Astrocyte (in vitro differentiated cells and primary cell): ENCODE results near the gene OR6C65.

ENCODE experiments used
- CTCF ChIP-seq: IDR thresholded peaks from 2 replicates; pipeline ENCODE4 v1.5.1; 2011; ENCODE audit warnings: low read depth, mild to moderate bottlenecking, inconsistent platforms, low read length, moderate library complexity; ENCODE audit not compliant: insufficient read depth
- EZH2 ChIP-seq: IDR thresholded peaks from 2 replicates; pipeline ENCODE4 v1.6.1; 2012; ENCODE audit warnings: mild to moderate bottlenecking, low read length, inconsistent platforms; ENCODE audit not compliant: insufficient read depth

- TF ChIP-seq CTCF (no peak), EZH2 (no peak)
Observed at GRCh38 chr12:55446326-55446725, 46.0 kb downstream of the OR6C65 start.
